GM19395 (cell line): ENCODE data around the gene SULT1A1.
"Not testable (repeated sequence)": the region's sequence is repeated elsewhere in the genome, so short reads cannot be mapped to it uniquely, and the experiment has no call there.

Experiments used
- ATAC-seq: cut with Tn5 transposase; IDR thresholded peaks from one replicate; pipeline ENCODE4 v1.9.1; 2021; ENCODE audit warnings: mild to moderate bottlenecking, moderate library complexity; ENCODE audit not compliant: unreplicated experiment

Gene SULT1A1

GRCh38 chr16:28609631-28610594 is at the start of gene SULT1A1:
Gene SULT1A1, minus strand, starts transcription at chr16:28610044. Its CDS starts 1,189 bp downstream, at chr16:28608855.
- no peak for ATAC-seq

- ATAC-seq, result not testable (repeated sequence)
These were observed 30.1 kb upstream of the SULT1A1 start for GRCh38 chr16:28639959-28640358.

- ATAC-seq, result not testable (repeated sequence)
These were observed 28.5 kb upstream of the SULT1A1 start for GRCh38 chr16:28638359-28638758.

- ATAC-seq, result not testable (repeated sequence)
These were observed 27.9 kb upstream of the SULT1A1 start, which contains the start of gene NPIPB8 for GRCh38 chr16:28637765-28638164. Gene NPIPB8, plus strand, starts transcription at chr16:28638065. Its CDS starts 296 bp downstream, at chr16:28638361.

- not testable (repeated sequence) for ATAC-seq
These were observed 26.4 kb upstream of the SULT1A1 start for GRCh38 chr16:28636093-28636823.

- not testable (repeated sequence) for ATAC-seq
These were observed 21.1 kb upstream of the SULT1A1 start for GRCh38 chr16:28630905-28631304.

GRCh38 chr16:28623172-28623711 is 13.4 kb upstream of the SULT1A1 start:
- ATAC-seq, result no peak

GRCh38 chr16:28622532-28623171 is 12.8 kb upstream of the SULT1A1 start:
- not testable (repeated sequence) for ATAC-seq

GRCh38 chr16:28621481-28622155 is 11.8 kb upstream of the SULT1A1 start:
- ATAC-seq, result no peak

- not testable (repeated sequence) for ATAC-seq
These were observed 10.5 kb upstream of the SULT1A1 start for GRCh38 chr16:28620316-28620715.

GRCh38 chr16:28617874-28618273 is 8.0 kb upstream of the SULT1A1 start:
- no peak for ATAC-seq

- ATAC-seq, result no peak
These were observed 6.8 kb upstream of the SULT1A1 start for GRCh38 chr16:28616636-28617035.

- not testable (repeated sequence) for ATAC-seq
These were observed 6.4 kb upstream of the SULT1A1 start for GRCh38 chr16:28616224-28616577.

- not testable (repeated sequence) for ATAC-seq
These were observed 5.8 kb upstream of the SULT1A1 start for GRCh38 chr16:28615486-28616223.

- ATAC-seq, result not testable (repeated sequence)
These were observed 4.7 kb upstream of the SULT1A1 start for GRCh38 chr16:28614561-28614960.

- ATAC-seq, result not testable (repeated sequence)
These were observed 4.1 kb upstream of the SULT1A1 start for GRCh38 chr16:28613912-28614311.

- not testable (repeated sequence) for ATAC-seq
These were observed 2.8 kb upstream of the SULT1A1 start for GRCh38 chr16:28612359-28613280.

- no peak for ATAC-seq
These were observed 849 bp upstream of the SULT1A1 start for GRCh38 chr16:28610595-28611191.
